Lower lobe of right lung (tissue), 2 donors: Measurements from ENCODE around the gene DMRT3. TPM values are rescaled to one million over a fixed set of nuclear protein-coding genes. Genes with fewer than 3 reads are reported as not detected.
A peak's percentile ranks its signal among the peaks of the same experiment; 100 is the strongest.

ENCODE experiments used
- ATAC-seq, 2 donors: fragments of 200-7000 bp; cut with Tn5 transposase; one replicate each; pipeline ENCODE4 v1.9.1; 2020 to 2022; ENCODE audit warnings: mild to moderate bottlenecking in 2 of 2, moderate library complexity in 2 of 2
- DNase-seq: peaks from one replicate; pipeline ENCODE4 v3.0.0-alpha.2; 2020
- H3K27ac ChIP-seq: fragments of 200-600 bp; one replicate; pipeline ENCODE4 v1.8.0; 2022
- H3K27me3 ChIP-seq: fragments of 200-600 bp; one replicate; pipeline ENCODE4 v1.8.0; 2022; ENCODE audit warnings: low read depth
- H3K36me3 ChIP-seq: fragments of 200-600 bp; one replicate; pipeline ENCODE4 v1.8.0; 2022; ENCODE audit warnings: mild to moderate bottlenecking
- H3K4me1 ChIP-seq: fragments of 200-600 bp; one replicate; pipeline ENCODE4 v1.8.0; 2022
- H3K4me3 ChIP-seq: fragments of 200-600 bp; one replicate; pipeline ENCODE4 v1.8.0; 2022; ENCODE audit warnings: mild to moderate bottlenecking
- H3K9me3 ChIP-seq: fragments of 200-600 bp; one replicate; pipeline ENCODE4 v1.8.0; 2022
- CTCF ChIP-seq: fragments of 200-600 bp; IDR thresholded peaks from one replicate; pipeline ENCODE4 v1.8.0; 2022; ENCODE audit warnings: antibody characterized with exemption, mild to moderate bottlenecking
- intact Hi-C: fragments of 100-400 bp; cut with DNase I; formaldehyde crosslinking; loops from one replicate; pipeline ENCODE4 v1.11.0; 2022
- total RNA-seq: library from RNA; stranded (reverse); fragmentation: NEBNext Ultra II Directional; extraction: Animal tissue kit (Norgen Biotek cat#: 25700); gene quantifications from one replicate; pipeline ENCODE4 v1.2.1, GENCODE V29; 2021
- donor health status: DM: no; HTN: yes; CAD: no; lungs with severe emphysema.

The DMRT3 gene
- total RNA-seq, 1 donor from 2014 or later: 0.24 TPM

GRCh38 chr9:972501-973294, 3.8 kb upstream of the DMRT3 start:
- peak; percentile 25 to 42 for ATAC-seq
- Histone ChIP-seq H3K27me3 (peaks cover 99% of the 10 kb centered on the region), H3K36me3 (no peaks in the 10 kb centered on the region), H3K4me1 (peaks cover 37% of the 10 kb centered on the region), H3K27ac (no peak overlapping the region), H3K4me3 (peak overlapping the region; percentile 46), H3K9me3 (no peaks in the 10 kb centered on the region)
- TF ChIP-seq CTCF: no peak
- intact Hi-C loops: no loop called here
- no peak for DNase-seq

- DNase-seq (no peak), ATAC-seq (no peak)
- no peak for TF ChIP-seq CTCF
- peaks cover 37% of the 10 kb centered on the region for H3K4me1 ChIP-seq
- no peaks in the 10 kb centered on the region for H3K36me3 ChIP-seq
- peaks cover 99% of the 10 kb centered on the region for H3K27me3 ChIP-seq
- intact Hi-C loops: no loop called here
- H3K27ac ChIP-seq: no peak overlapping the region
- H3K4me3 ChIP-seq: no peak overlapping the region
- no peaks in the 10 kb centered on the region for H3K9me3 ChIP-seq
Measured at GRCh38 chr9:973295-973834, 3.1 kb upstream of the DMRT3 start.

GRCh38 chr9:974031-974995, 2.1 kb upstream of the DMRT3 start:
- H3K27ac ChIP-seq: no peak overlapping the region

GRCh38 chr9:974996-975739, 1.3 kb upstream of the DMRT3 start:
- intact Hi-C loops: no loop called here

More at GRCh38 chr9:974031-974995, 2.1 kb upstream of the DMRT3 start:
- Histone ChIP-seq H3K4me3 (no peak overlapping the region), H3K9me3 (no peaks in the 10 kb centered on the region), H3K4me1 (peaks cover 37% of the 10 kb centered on the region), H3K27me3 (peaks cover 99% of the 10 kb centered on the region), H3K36me3 (no peaks in the 10 kb centered on the region)
- intact Hi-C loops: no loop called here
- ATAC-seq: no peak
- no peak for DNase-seq
- TF ChIP-seq CTCF: no peak

More at GRCh38 chr9:974996-975739, 1.3 kb upstream of the DMRT3 start:
- H3K27me3 ChIP-seq: peaks cover 99% of the 10 kb centered on the region
- H3K9me3 ChIP-seq: no peaks in the 10 kb centered on the region
- H3K36me3 ChIP-seq: no peaks in the 10 kb centered on the region
- no peak overlapping the region for H3K27ac ChIP-seq
- ATAC-seq: no peak
- no peak for DNase-seq
- H3K4me3 ChIP-seq: no peak overlapping the region
- H3K4me1 ChIP-seq: peaks cover 37% of the 10 kb centered on the region
- TF ChIP-seq CTCF: no peak
